IPS DF 6.9 (cell line): ENCODE results near the gene TCEANC2.
"Not testable (repeated sequence)": the region's sequence is repeated elsewhere in the genome, so short reads cannot be mapped to it uniquely, and the experiment has no call there.

Source experiments
- DNase-seq: peaks from one replicate; pipeline ENCODE4 v3.0.0-alpha.2; 2013; ENCODE audit warnings: low read depth, low spot score
- H3K27ac ChIP-seq: one replicate; pipeline ENCODE4 v1.5.1; 2013; ENCODE audit warnings: low read length, control low read depth
- H3K27me3 ChIP-seq: 2 replicates; pipeline ENCODE4 v1.6.1; 2013; ENCODE audit warnings: mild to moderate bottlenecking, low read length; ENCODE audit not compliant: control insufficient read depth, insufficient read depth
- H3K36me3 ChIP-seq: 2 replicates; pipeline ENCODE4 v1.6.1; 2013; ENCODE audit warnings: low read length; ENCODE audit not compliant: control insufficient read depth, insufficient read depth
- H3K4me1 ChIP-seq: 2 replicates; pipeline ENCODE4 v1.6.1; 2013; ENCODE audit warnings: low read length; ENCODE audit not compliant: control insufficient read depth, insufficient read depth
- H3K4me3 ChIP-seq: 2 replicates; pipeline ENCODE4 v1.5.1; 2013; ENCODE audit warnings: mild to moderate bottlenecking, low read length
- H3K9me3 ChIP-seq: 2 replicates; pipeline ENCODE4 v1.6.1; 2013; ENCODE audit warnings: low read length, inconsistent platforms; ENCODE audit not compliant: control insufficient read depth, insufficient read depth
- WGBS: extraction: QIAGEN DNeasy Blood & Tissue Kit; methylation state at CpG from one replicate; pipeline ENCODE4 v1.1.7; 2013; ENCODE audit warnings: mixed read lengths, missing lambda C conversion rate; ENCODE audit not compliant: insufficient read length, insufficient coverage; 5-methylcytosine and 5-hydroxymethylcytosine counted together

The TCEANC2 gene

DNA sequence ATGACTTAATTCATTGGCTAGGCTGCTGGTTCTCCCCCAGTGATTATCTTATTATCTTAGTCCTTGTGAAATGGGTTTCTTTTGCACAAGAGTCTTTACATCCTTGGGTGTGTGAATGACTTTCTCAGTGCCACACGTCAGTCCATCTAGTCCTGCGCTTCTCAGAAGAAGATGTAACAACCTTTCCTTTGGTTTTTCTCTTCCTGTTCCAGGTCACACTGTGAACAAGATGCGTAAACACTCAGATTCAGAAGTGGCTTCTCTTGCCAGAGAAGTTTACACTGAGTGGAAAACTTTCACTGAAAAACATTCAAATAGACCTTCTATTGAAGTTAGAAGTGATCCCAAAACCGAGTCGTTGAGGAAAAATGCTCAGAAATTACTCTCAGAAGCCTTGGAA lies 35.0 kb downstream of the TCEANC2 start:
- H3K27ac ChIP-seq, result no peak overlapping the region
- H3K4me3 ChIP-seq, result no peak overlapping the region
- H3K4me1 ChIP-seq, result no peaks in the 10 kb centered on the region
- no peaks in the 10 kb centered on the region for H3K36me3 ChIP-seq
- no peaks in the 10 kb centered on the region for H3K27me3 ChIP-seq
- no peaks in the 10 kb centered on the region for H3K9me3 ChIP-seq
- WGBS, result no CpG with 5 or more reads among the region's 5 CpGs
- no peak for DNase-seq

- WGBS, result 100% methylated on average over 1 of the region's 3 CpGs
- Histone ChIP-seq H3K36me3 (no peaks in the 10 kb centered on the region), H3K4me1 (peaks cover 3% of the 10 kb centered on the region; the same call in 1 of the 2 replicates), H3K27ac (no peak overlapping the region), H3K9me3 (no peaks in the 10 kb centered on the region), H3K4me3 (no peak overlapping the region), H3K27me3 (no peaks in the 10 kb centered on the region)
- DNase-seq, result no peak
These were observed 38.3 kb downstream of the TCEANC2 start for GRCh38 chr1:54091666-54092065.

DNA sequence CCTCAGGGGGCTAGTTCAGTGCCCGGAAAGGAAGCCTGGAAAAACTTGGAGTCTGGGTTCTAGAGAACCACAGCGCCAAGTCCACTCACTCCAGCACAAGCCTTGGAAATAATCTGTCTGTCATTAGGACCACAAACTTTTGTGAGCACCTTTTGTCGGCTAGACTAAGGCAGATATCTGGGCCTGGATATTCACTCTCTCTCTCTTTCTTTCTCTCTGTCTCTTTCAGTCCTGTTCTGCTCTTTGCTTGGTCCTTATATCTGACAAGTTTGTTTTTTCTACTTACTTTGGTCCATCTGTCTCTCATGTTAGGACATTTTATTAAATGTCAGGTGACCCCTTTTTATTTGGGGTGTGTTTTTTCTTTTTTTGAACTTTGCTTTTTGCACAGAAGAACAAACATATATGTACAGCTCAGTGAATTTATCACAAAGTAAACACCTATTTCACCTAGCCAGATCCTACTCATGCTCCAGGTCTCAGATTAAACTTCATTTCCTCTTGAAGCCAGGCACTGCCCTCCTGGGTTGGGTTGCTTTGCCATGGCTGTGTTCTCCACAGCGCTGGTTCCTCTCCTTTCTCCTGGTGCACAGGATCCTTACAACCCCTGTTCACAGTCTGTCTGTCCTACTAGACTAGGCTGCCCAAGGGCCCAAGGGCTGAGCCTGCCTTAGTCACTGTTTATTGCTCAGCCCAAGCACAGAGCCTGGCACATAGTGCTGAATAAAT lies 40.8 kb downstream of the TCEANC2 start:
- no peaks in the 10 kb centered on the region for H3K9me3 ChIP-seq
- DNase-seq, result no peak
- H3K4me1 ChIP-seq, result peaks cover 3% of the 10 kb centered on the region; the same call in 1 of the 2 replicates
- WGBS, result no CpG with 5 or more reads among the region's 4 CpGs
- no peak overlapping the region for H3K27ac ChIP-seq
- no peak overlapping the region for H3K4me3 ChIP-seq
- no peaks in the 10 kb centered on the region for H3K36me3 ChIP-seq
- H3K27me3 ChIP-seq, result no peaks in the 10 kb centered on the region

- not testable (repeated sequence) for H3K36me3 ChIP-seq, DNase-seq, H3K9me3 ChIP-seq
These were observed 41.3 kb downstream of the TCEANC2 start for GRCh38 chr1:54094730-54095105.

DNA sequence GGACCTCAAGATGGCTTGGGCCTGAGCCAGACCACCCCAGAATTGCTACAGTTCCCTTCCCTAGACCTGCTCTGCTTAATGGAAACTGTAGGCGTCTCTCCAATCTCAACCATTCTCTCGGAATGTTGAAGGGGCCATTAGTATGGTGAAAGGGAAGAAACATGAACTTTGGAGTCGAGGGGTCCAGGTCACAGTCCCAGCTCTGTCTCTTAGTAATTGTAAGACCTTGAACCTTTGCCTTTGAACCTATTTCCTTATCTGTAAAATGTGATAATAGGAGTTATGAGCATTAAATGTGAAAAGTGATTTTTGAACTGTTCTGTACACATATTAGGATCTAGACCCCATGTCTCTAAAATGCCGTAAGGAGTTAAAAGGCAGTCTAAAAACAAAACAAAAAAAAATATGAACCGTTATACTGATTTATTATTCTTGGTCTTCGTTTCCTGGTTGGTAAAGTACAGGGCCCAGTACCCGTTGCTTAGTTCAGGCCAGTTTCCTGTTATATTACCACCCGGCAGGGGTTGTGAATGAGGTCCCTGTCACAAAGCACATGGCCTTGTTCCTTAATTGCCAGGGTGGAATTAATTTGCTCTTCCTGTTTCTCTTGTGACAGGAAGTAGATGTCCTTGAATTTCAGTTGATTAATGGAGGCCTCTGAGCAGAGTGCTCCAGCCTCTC lies 42.3 kb downstream of the TCEANC2 start:
- no CpG with 5 or more reads among the region's 8 CpGs for WGBS
- H3K4me3 ChIP-seq, result no peak overlapping the region
- H3K27me3 ChIP-seq, result no peaks in the 10 kb centered on the region
- no peaks in the 10 kb centered on the region for H3K36me3 ChIP-seq
- no peaks in the 10 kb centered on the region for H3K9me3 ChIP-seq
- DNase-seq, result no peak
- H3K27ac ChIP-seq, result no peak overlapping the region
- peaks cover 3% of the 10 kb centered on the region; the same call in 1 of the 2 replicates for H3K4me1 ChIP-seq

More at GRCh38 chr1:54094730-54095105, 41.3 kb downstream of the TCEANC2 start:
- not testable (repeated sequence) for H3K4me1 ChIP-seq, H3K4me3 ChIP-seq, H3K27me3 ChIP-seq, H3K27ac ChIP-seq
- no CpG with 5 or more reads among the region's 1 CpG for WGBS

DNA sequence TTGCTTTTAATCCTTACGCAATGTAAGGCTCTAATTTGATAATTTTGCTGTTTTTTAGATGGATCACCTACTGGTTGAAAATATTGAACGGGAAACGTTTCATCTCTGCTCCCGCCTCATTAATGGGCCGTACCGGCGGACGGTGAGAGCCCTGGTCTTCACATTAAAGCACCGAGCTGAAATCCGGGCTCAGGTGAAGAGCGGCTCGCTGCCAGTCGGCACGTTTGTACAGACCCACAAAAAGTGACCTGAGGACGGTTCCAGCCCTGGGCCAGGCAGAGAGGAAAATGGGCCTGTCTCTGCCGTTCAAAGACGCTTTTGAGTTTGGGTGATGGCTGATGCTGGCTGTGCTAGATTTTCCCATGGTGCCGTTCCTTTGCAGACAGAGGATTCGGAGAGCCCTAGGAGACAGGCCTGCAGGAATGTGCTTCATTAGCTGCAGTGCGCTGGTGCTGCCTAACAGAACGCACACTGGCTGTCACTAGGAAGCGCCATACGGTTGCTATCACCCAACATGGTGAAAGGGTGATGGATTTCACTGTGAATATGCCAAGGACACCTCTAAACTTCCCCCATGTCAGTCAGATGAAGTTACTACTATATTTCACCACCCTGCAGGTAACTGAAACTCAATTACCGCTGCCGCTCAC lies 42.9 kb downstream of the TCEANC2 start:
- no peaks in the 10 kb centered on the region for H3K27me3 ChIP-seq
- no peak for DNase-seq
- peaks cover 3% of the 10 kb centered on the region; the same call in 1 of the 2 replicates for H3K4me1 ChIP-seq
- no CpG with 5 or more reads among the region's 25 CpGs for WGBS
- H3K36me3 ChIP-seq, result no peaks in the 10 kb centered on the region
- H3K9me3 ChIP-seq, result no peaks in the 10 kb centered on the region
- H3K4me3 ChIP-seq, result no peak overlapping the region
- H3K27ac ChIP-seq, result no peak overlapping the region

DNA sequence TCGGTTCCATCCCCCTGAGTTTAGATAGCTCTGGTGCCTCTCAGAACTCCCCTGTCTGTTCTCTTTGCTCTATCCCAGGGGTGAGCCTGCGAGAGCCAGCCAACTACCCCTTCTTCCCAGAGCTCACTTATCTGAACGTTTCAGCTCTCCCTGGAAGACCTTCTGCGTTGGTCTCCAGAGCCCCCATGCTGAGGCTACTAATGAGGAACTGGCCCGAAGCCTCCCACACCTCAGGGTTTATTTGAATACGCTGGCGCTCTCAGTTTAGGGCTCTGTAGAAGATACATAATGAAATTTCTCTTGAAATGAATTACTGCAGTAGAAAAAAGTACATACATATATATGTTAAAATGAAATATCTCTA lies 43.5 kb downstream of the TCEANC2 start:
- Histone ChIP-seq H3K4me3 (no peak overlapping the region), H3K9me3 (no peaks in the 10 kb centered on the region), H3K4me1 (peaks cover 3% of the 10 kb centered on the region; the same call in 1 of the 2 replicates), H3K27ac (no peak overlapping the region), H3K36me3 (no peaks in the 10 kb centered on the region), H3K27me3 (no peaks in the 10 kb centered on the region)
- WGBS, result no CpG with 5 or more reads among the region's 7 CpGs
- DNase-seq, result no peak

DNA sequence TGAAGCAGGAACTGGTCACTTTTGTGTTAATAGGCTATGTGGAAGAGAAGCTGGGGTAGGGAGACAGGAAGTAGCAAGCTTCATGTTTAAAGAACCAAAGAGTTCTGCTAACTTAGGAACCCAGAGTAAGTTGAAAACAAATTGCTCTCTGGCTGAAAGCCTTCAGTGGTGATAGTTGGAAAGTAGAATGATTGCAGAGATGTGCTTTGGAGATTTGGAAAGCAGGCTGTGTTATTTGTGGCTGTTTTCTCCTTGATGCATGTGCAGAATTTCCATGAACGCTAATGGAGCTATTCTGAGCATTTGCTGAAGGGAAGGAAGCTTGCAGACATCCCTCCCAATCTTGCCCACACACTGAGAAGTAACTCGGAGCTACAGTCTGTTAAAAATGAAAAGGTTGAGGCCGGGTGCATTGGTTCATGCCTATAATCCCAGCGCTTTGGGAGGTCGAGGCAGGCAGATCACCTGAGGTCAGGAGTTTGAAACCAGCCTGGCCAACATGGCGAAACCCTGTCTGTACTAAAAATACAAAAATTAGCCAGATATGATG lies 45.7 kb downstream of the TCEANC2 start:
- Histone ChIP-seq H3K27ac (no peak overlapping the region), H3K9me3 (no peaks in the 10 kb centered on the region), H3K27me3 (no peaks in the 10 kb centered on the region), H3K4me3 (no peak overlapping the region), H3K4me1 (peaks cover 3% of the 10 kb centered on the region; the same call in 1 of the 2 replicates), H3K36me3 (no peaks in the 10 kb centered on the region)
- no peak for DNase-seq
- WGBS, result no CpG with 5 or more reads among the region's 6 CpGs

DNA sequence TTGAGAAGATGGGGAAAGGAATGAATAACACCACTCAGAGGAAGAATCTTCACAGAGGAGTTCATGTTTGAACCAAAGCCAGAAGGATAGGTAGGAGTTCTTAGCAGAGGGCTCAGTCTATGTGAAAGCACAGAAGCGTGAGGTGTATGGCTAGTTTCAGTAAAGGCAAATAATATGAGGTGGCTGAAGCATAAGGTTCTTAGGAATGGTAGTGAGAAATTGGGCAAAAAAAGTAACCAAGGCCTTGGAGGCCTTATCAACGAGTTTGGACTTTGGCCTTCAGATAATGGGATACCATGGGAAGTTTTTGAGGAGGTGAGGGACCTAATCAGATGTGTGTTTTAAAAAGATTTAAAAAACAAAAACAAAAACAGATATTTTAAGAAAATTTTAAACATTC lies 47.1 kb downstream of the TCEANC2 start:
- WGBS, result no CpG with 5 or more reads among the region's 2 CpGs
- Histone ChIP-seq H3K9me3 (no peaks in the 10 kb centered on the region), H3K4me1 (peaks cover 3% of the 10 kb centered on the region; the same call in 1 of the 2 replicates), H3K4me3 (no peak overlapping the region), H3K27ac (no peak overlapping the region), H3K36me3 (no peaks in the 10 kb centered on the region), H3K27me3 (no peaks in the 10 kb centered on the region)
- no peak for DNase-seq

DNA sequence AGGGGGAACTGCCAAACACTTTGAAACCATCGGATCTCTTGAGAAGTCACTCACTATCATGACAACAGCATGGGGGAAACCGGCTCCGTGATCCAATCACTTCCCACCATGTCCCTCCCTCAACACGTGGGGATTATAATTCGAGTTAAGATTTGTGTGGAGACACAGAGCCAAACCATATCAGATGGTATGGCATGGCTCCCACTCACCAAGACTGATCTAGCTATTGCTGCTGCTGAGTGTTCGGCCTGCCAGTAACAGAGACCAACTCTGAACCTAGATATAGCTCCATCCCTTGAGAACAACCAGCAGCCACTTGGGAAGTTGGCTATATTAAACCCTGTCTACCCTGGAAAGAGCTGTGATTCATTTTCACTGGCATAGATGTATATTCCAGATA lies 50.0 kb downstream of the TCEANC2 start:
- WGBS, result no CpG with 5 or more reads among the region's 6 CpGs

More for the DNA sequence above, 50.0 kb downstream of the TCEANC2 start:
- no peak overlapping the region for H3K27ac ChIP-seq
- H3K4me3 ChIP-seq, result no peak overlapping the region
- DNase-seq, result no peak
- H3K27me3 ChIP-seq, result no peaks in the 10 kb centered on the region
- H3K9me3 ChIP-seq, result no peaks in the 10 kb centered on the region
- H3K36me3 ChIP-seq, result no peaks in the 10 kb centered on the region
- H3K4me1 ChIP-seq, result no peaks in the 10 kb centered on the region
